IPS DF 19.7 (cell line): ENCODE data around the gene CPSF6.
"Not testable (repeated sequence)": the region's sequence is repeated elsewhere in the genome, so short reads cannot be mapped to it uniquely, and the experiment has no call there.

Experiments used
- DNase-seq: peaks from one replicate; pipeline ENCODE4 v3.0.0-alpha.2; 2013; ENCODE audit warnings: low read depth, low spot score

Gene CPSF6

GRCh38 chr12:69262264-69262974 is 23.1 kb downstream of the CPSF6 start:
- no peak for DNase-seq

GRCh38 chr12:69265205-69265604 is 25.8 kb downstream of the CPSF6 start:
- no peak for DNase-seq

- not testable (repeated sequence) for DNase-seq
Observed at GRCh38 chr12:69265633-69266032, 26.3 kb downstream of the CPSF6 start.

- DNase-seq, result no peak
Observed at GRCh38 chr12:69266036-69266635, 26.8 kb downstream of the CPSF6 start.

DNA sequence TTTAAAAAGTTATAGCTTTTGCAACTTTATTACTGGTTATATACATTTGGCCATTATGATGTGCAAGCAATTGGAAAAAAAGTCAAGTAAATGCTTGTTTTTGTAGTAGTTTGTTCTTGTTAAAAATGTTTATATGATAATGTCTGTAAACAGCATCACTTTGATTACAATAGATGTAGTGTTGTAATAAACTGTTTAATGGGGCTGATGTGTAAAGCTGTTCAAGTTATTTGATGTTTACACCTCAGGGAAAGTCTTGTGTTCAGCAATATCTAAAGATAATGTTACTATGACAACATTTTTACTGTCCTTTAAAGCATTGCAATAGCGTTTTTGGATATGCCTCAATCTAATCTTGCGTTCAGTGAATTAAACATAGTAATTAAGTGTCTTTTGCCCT is 30.4 kb downstream of the CPSF6 start:
- DNase-seq, result no peak

GRCh38 chr12:69272511-69272910 is 33.1 kb downstream of the CPSF6 start:
- no peak for DNase-seq

GRCh38 chr12:69274861-69275260 is 35.5 kb downstream of the CPSF6 start:
- DNase-seq, result no peak

DNA sequence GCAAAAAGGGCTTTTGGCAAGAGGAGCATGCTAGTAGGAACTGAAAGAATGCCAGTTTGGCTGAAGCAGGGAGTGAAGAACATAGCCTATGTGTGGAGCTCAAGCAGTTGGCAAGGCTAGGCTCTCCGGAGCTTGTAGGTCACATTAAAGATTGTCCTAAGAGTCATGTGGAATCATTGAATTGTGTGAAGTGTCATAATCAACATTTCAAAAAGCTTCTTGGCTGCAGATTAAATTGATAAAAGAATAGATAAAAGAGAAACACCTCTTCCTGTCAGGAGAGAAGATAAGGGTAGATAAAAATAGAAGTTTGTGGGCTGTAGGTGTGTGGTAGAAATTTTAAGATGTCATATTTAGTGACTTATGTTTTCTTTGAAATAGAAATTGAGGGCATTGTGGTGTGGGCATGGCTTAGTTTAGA is 36.1 kb downstream of the CPSF6 start:
- DNase-seq, result no peak

GRCh38 chr12:69278814-69279782 is 39.7 kb downstream of the CPSF6 start:
- no peak for DNase-seq

DNA sequence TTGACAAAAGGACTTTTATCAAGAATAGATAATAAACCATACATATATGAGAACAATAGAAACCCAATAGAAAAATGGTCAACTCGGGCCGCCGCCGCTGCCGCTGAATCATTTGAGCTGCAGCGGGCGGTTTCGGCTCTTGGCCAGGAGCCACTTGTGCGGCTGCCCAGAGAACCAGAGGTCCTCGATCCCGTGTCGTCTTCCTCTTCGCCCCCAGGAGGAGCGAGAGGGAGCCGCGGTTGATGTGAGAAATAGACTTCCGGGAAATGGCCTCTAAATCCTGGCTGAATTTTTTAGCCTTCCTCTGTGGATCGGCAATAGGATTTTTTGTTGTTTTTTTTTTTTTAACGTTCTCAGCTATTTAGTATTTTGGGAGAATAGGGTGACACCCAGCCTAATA is 44.8 kb downstream of the CPSF6 start:
- peak; percentile 33 for DNase-seq

- DNase-seq, result no peak
Observed at GRCh38 chr12:69287556-69287955, 48.2 kb downstream of the CPSF6 start.

GRCh38 chr12:69290545-69291277 is 51.3 kb downstream of the CPSF6 start:
- peak; percentile 91 for DNase-seq

DNA sequence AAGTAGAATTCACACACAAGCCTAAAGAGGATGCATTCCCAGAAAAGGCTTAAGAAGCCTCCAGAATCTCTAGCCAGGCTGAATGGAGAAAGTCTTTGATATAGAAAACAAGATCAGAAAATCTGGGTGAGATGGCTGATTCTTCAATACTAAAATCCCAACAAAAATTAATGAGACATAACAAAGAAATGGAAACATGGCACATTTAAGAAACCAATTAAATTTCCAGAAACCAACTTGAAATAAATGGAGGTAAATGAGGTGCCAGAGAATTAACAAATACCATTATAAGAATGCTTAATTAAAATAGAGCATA is 51.9 kb downstream of the CPSF6 start:
- no peak for DNase-seq

GRCh38 chr12:69298133-69298532 is 58.8 kb downstream of the CPSF6 start:
- DNase-seq, result no peak

DNA sequence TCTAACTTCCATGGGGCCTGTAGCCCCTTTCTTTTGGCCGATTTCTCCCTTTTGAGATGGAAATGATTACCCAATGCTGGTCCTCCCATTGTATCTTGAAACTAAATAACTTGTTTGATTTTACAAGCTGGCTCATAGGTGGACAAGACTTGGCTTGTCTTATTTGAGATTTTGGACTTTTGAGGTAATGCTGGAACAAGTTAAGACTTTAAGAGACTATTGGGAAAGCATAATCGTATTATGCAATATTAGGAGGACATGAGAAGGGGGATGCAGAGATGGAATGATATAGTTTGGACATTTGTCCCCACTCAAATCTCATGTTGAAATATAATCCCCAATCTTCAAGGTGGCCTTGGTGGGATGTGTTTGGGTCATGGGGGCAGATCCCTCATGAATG is 59.6 kb downstream of the CPSF6 start:
- no peak for DNase-seq

- no peak for DNase-seq
Observed at GRCh38 chr12:69304284-69304683, 64.9 kb downstream of the CPSF6 start.

DNA sequence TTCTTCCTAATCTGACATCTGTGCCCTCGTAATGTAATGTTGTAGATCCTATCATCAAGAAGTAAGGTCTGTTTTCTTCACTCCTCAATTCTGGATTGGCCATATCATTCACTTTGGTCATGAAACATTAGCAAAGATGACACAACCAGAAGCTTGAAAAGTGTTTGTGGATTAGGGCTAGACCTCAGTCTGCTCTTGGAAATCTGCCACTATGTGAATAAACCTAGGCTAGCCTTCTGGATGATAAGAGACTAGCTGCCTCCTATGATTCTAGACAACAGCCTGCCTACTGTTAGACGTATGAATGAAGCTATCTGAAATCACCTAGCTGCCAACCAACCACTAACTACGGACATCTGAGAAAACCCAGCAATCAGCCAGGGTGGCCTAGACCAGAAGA is 70.1 kb downstream of the CPSF6 start:
- no peak for DNase-seq

GRCh38 chr12:69313209-69313608 is 73.8 kb downstream of the CPSF6 start:
- DNase-seq, result no peak

DNA sequence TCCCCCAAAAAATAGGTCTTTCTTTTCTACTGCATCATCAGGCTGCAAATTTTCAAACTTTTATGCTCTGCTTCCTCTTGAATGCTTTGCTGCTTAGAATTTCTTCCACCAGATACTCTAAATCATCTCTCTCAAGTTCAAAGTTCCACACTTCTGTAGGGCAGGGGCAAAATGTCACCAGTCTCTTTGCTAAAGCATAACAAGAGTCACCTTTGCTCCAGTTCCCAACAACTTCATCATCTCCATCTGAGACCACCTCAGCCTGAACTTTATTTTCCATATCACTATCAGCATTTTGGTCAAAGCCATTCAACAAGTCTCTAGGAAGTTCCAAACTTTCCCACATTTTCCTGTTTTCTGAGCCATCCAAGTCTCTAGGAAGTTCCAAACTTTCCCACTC is 77.4 kb downstream of the CPSF6 start:
- DNase-seq, result not testable (repeated sequence)

DNA sequence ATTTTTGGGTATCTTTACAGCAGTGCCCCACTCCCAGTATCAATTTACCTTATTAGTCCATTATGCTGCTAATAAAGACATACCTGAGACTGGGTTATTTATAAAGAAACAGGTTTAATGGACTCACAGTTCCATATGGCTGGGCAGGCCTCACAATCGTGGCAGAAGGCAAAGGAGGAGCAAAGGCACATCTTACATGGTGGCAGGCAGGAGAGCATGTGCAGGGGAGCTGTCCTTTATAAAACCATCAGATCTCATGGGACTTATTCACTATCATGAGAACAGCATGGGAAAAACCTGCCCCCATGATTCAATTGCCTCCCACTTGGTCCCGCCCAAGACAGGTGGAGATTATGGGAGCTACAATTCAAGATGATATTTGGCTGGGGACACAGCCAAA is 77.9 kb downstream of the CPSF6 start:
- DNase-seq, result not testable (repeated sequence)

- no peak for DNase-seq
Observed at GRCh38 chr12:69318225-69318624, 78.9 kb downstream of the CPSF6 start.

- no peak for DNase-seq
Observed at GRCh38 chr12:69321351-69321750, 82.0 kb downstream of the CPSF6 start.
